BLaER1 treated with 17β-estradiol and CSF1 and Interleukin-3, amounts not matched to agents 10 nM and 100 nM (cell line): ENCODE measurements around the gene AHNAK2.
A peak's percentile ranks its signal among the peaks of the same experiment; 100 is the strongest.

Source experiments
- H3K27ac ChIP-seq, 11 experiments: shearing (Covaris generic); formaldehyde crosslinking; 2 replicates each; pipeline ENCODE4 v1.8.1; 2022
- H3K27me3 ChIP-seq, 11 experiments: shearing (Covaris generic); formaldehyde crosslinking; 2 replicates each; pipeline ENCODE4 v1.8.1; 2022
- H3K36me3 ChIP-seq, 11 experiments: shearing (Covaris generic); formaldehyde crosslinking; 2 replicates each; pipeline ENCODE4 v1.8.1; 2022
- H3K4me1 ChIP-seq, 10 experiments: shearing (Covaris generic); formaldehyde crosslinking; 2 replicates each; pipeline ENCODE4 v1.8.1; 2022
- H3K4me2 ChIP-seq, 11 experiments: shearing (Covaris generic); formaldehyde crosslinking; 2 replicates each; pipeline ENCODE4 v1.8.1; 2022
- H3K4me3 ChIP-seq, 10 experiments: shearing (Covaris generic); formaldehyde crosslinking; 2 replicates each; pipeline ENCODE4 v1.8.1; 2022
- H3K9ac ChIP-seq, 11 experiments: shearing (Covaris generic); formaldehyde crosslinking; 2 replicates each; pipeline ENCODE4 v1.8.1; 2022
- H3K9me3 ChIP-seq, 11 experiments: shearing (Covaris generic); formaldehyde crosslinking; replicated peaks in 1 of 11; 2 replicates each; pipeline ENCODE4 v1.8.1; 2022
- H4K20me1 ChIP-seq, 11 experiments: shearing (Covaris generic); formaldehyde crosslinking; 2 replicates each; pipeline ENCODE4 v1.8.1; 2022
- Cebpa-rat ChIP-seq, 11 experiments: shearing (Covaris generic); IDR thresholded peaks; 2 replicates each; pipeline ENCODE4 v1.8.1; 2022

Gene AHNAK2

GRCh38 chr14:104975481-104976197 is 2.5 kb downstream of the AHNAK2 start:
- peaks cover 0 to 12% (median 0%) of the 10 kb centered on the region in 11 experiments; a peak in 5 of 22 replicates for H3K27me3 ChIP-seq
- H3K4me1 ChIP-seq, result peaks cover 29 to 76% (median 52%) of the 10 kb centered on the region in 10 experiments
- no peak overlapping the region for H3K27ac ChIP-seq
- H3K9me3 ChIP-seq, result no peaks in the 10 kb centered on the region
- H3K4me3 ChIP-seq, result no peak overlapping the region
- H3K4me2 ChIP-seq, result peak overlapping the region in 3 of 11 experiments; percentile 11 to 32 (median 23); a peak in 3 of 22 replicates
- H3K9ac ChIP-seq, result no peak overlapping the region
- peaks cover 0 to 45% (median 13%) of the 10 kb centered on the region in 11 experiments; a peak in 11 of 22 replicates for H4K20me1 ChIP-seq
- no peak for TF ChIP-seq Cebpa-rat (IDR thresholded peaks at IDR 0.05)
- H3K36me3 ChIP-seq, result no peaks in the 10 kb centered on the region

- peaks cover 37 to 70% (median 52%) of the 10 kb centered on the region in 10 experiments for H3K4me1 ChIP-seq
- H3K9me3 ChIP-seq, result no peaks in the 10 kb centered on the region
- no peak for TF ChIP-seq Cebpa-rat (IDR thresholded peaks at IDR 0.05)
- H4K20me1 ChIP-seq, result peaks cover 0 to 46% (median 13%) of the 10 kb centered on the region in 11 experiments; a peak in 11 of 22 replicates
- peaks cover 0 to 12% (median 0%) of the 10 kb centered on the region in 11 experiments; a peak in 5 of 22 replicates for H3K27me3 ChIP-seq
- no peak overlapping the region for H3K4me3 ChIP-seq
- no peak overlapping the region for H3K4me2 ChIP-seq
- no peak overlapping the region for H3K27ac ChIP-seq
- no peaks in the 10 kb centered on the region for H3K36me3 ChIP-seq
- no peak overlapping the region for H3K9ac ChIP-seq
Observed at GRCh38 chr14:104974665-104975390, 3.3 kb downstream of the AHNAK2 start.

GRCh38 chr14:104974146-104974541 is 4.0 kb downstream of the AHNAK2 start:
- Histone ChIP-seq H3K4me2 (no peak overlapping the region), H3K4me1 (peaks cover 38 to 69% (median 51%) of the 10 kb centered on the region in 10 experiments), H3K4me3 (no peak overlapping the region), H4K20me1 (peaks cover 0 to 47% (median 13%) of the 10 kb centered on the region in 11 experiments; a peak in 11 of 22 replicates), H3K27me3 (peaks cover 0 to 12% (median 0%) of the 10 kb centered on the region in 11 experiments; a peak in 6 of 22 replicates), H3K36me3 (no peaks in the 10 kb centered on the region), H3K9ac (no peak overlapping the region), H3K9me3 (no peaks in the 10 kb centered on the region), H3K27ac (no peak overlapping the region)
- TF ChIP-seq Cebpa-rat (IDR thresholded peaks at IDR 0.05), result no peak

GRCh38 chr14:104973385-104974145 is 4.6 kb downstream of the AHNAK2 start:
- H3K9ac ChIP-seq, result peak overlapping the region in 1 of 11 experiments; percentile 17; a peak in 2 of 22 replicates
- peaks cover 0 to 18% (median 0%) of the 10 kb centered on the region in 11 experiments; a peak in 6 of 22 replicates for H3K27me3 ChIP-seq
- H3K36me3 ChIP-seq, result no peaks in the 10 kb centered on the region
- H3K4me1 ChIP-seq, result peaks cover 43 to 69% (median 53%) of the 10 kb centered on the region in 10 experiments
- no peak overlapping the region for H3K27ac ChIP-seq
- no peak for TF ChIP-seq Cebpa-rat (IDR thresholded peaks at IDR 0.05)
- H3K9me3 ChIP-seq, result no peaks in the 10 kb centered on the region
- H3K4me3 ChIP-seq, result no peak overlapping the region
- peaks cover 0 to 47% (median 10%) of the 10 kb centered on the region in 11 experiments; a peak in 11 of 22 replicates for H4K20me1 ChIP-seq
- H3K4me2 ChIP-seq, result peak overlapping the region in 7 of 11 experiments; percentile 28 to 48 (median 35); a peak in 11 of 22 replicates

GRCh38 chr14:104973135-104973384 is 5.1 kb downstream of the AHNAK2 start:
- Histone ChIP-seq H3K9ac (peak overlapping the region in 3 of 11 experiments; percentile 13 to 41 (median 17); a peak in 4 of 22 replicates), H3K27ac (no peak overlapping the region), H3K4me1 (peaks cover 47 to 72% (median 57%) of the 10 kb centered on the region in 10 experiments)

GRCh38 chr14:104972301-104973134 is 5.7 kb downstream of the AHNAK2 start:
- TF ChIP-seq Cebpa-rat (IDR thresholded peaks at IDR 0.05), result no peak
- Histone ChIP-seq H3K4me1 (peaks cover 48 to 73% (median 59%) of the 10 kb centered on the region in 10 experiments), H4K20me1 (peaks cover 0 to 52% (median 10%) of the 10 kb centered on the region in 11 experiments; a peak in 11 of 22 replicates), H3K36me3 (no peaks in the 10 kb centered on the region), H3K4me3 (no peak overlapping the region), H3K9ac (peak overlapping the region in 3 of 11 experiments; percentile 13 to 41 (median 17); a peak in 3 of 22 replicates), H3K27ac (no peak overlapping the region), H3K27me3 (peaks cover 0 to 24% (median 0%) of the 10 kb centered on the region in 11 experiments; a peak in 6 of 22 replicates), H3K9me3 (no peaks in the 10 kb centered on the region), H3K4me2 (peak overlapping the region in 8 of 11 experiments; percentile 6 to 48 (median 33); a peak in 14 of 22 replicates)

More at GRCh38 chr14:104973135-104973384, 5.1 kb downstream of the AHNAK2 start:
- Histone ChIP-seq H3K4me3 (no peak overlapping the region), H3K4me2 (peak overlapping the region in 7 of 11 experiments; percentile 28 to 48 (median 35); a peak in 14 of 22 replicates), H3K27me3 (peaks cover 0 to 23% (median 0%) of the 10 kb centered on the region in 11 experiments; a peak in 6 of 22 replicates), H3K36me3 (no peaks in the 10 kb centered on the region), H3K9me3 (no peaks in the 10 kb centered on the region), H4K20me1 (peaks cover 0 to 52% (median 10%) of the 10 kb centered on the region in 11 experiments; a peak in 11 of 22 replicates)
- TF ChIP-seq Cebpa-rat (IDR thresholded peaks at IDR 0.05), result no peak

- no peaks in the 10 kb centered on the region for H3K9me3 ChIP-seq
- no peak overlapping the region for H3K4me3 ChIP-seq
- H3K27ac ChIP-seq, result no peak overlapping the region
- no peak for TF ChIP-seq Cebpa-rat (IDR thresholded peaks at IDR 0.05)
- peaks cover 0 to 26% (median 0%) of the 10 kb centered on the region in 11 experiments; a peak in 5 of 22 replicates for H3K27me3 ChIP-seq
- H4K20me1 ChIP-seq, result peaks cover 0 to 43% (median 4%) of the 10 kb centered on the region in 11 experiments; a peak in 10 of 22 replicates
- peak overlapping the region in 1 of 11 experiments; percentile 12; a peak in 1 of 22 replicates for H3K9ac ChIP-seq
- H3K36me3 ChIP-seq, result no peaks in the 10 kb centered on the region
- H3K4me1 ChIP-seq, result peaks cover 48 to 73% (median 59%) of the 10 kb centered on the region in 10 experiments
- H3K4me2 ChIP-seq, result peak overlapping the region in 4 of 11 experiments; percentile 3 to 36 (median 33); a peak in 3 of 22 replicates
Observed at GRCh38 chr14:104971447-104972240, 6.5 kb downstream of the AHNAK2 start.
